ENCODE measurements around the gene GSK3B.

Gene GSK3B

GRCh38 chr3:119817583-119818363 lies 276.5 kb downstream of the GSK3B start:
- no peak for DNase-seq (ENCODE audit: low spot score)

GRCh38 chr3:119817071-119817470 lies 277.2 kb downstream of the GSK3B start:
- no peak for DNase-seq (ENCODE audit: low spot score)

- DNase-seq (ENCODE audit: low spot score), result no peak
Measured at GRCh38 chr3:119815716-119816115, 278.5 kb downstream of the GSK3B start.

GRCh38 chr3:119812491-119813058 lies 281.7 kb downstream of the GSK3B start:
- DNase-seq (ENCODE audit: low spot score), result no peak

GRCh38 chr3:119810018-119810435 lies 284.2 kb downstream of the GSK3B start:
- DNase-seq (ENCODE audit: low spot score), result peak; percentile 35

GRCh38 chr3:119809249-119810017 lies 284.8 kb downstream of the GSK3B start:
- no peak for DNase-seq (ENCODE audit: low spot score)

GRCh38 chr3:119808843-119809242 lies 285.4 kb downstream of the GSK3B start:
- no peak for DNase-seq (ENCODE audit: low spot score)

- DNase-seq (ENCODE audit: low spot score), result no peak
Measured at GRCh38 chr3:119808244-119808643, 286.0 kb downstream of the GSK3B start.

- no peak for DNase-seq (ENCODE audit: low spot score)
Measured at GRCh38 chr3:119800844-119801243, 293.4 kb downstream of the GSK3B start.

- no peak for DNase-seq (ENCODE audit: low spot score)
Measured at GRCh38 chr3:119796785-119797184, 297.5 kb downstream of the GSK3B start.

- DNase-seq (ENCODE audit: low spot score), result no peak
Measured at GRCh38 chr3:119796368-119796767, 297.9 kb downstream of the GSK3B start.

- DNase-seq (ENCODE audit: low spot score), result no peak
Measured at GRCh38 chr3:119795849-119796248, 298.4 kb downstream of the GSK3B start.

- peak; percentile 17 for DNase-seq (ENCODE audit: low spot score)
Measured at GRCh38 chr3:119794971-119795612, 299.2 kb downstream of the GSK3B start.

- DNase-seq (ENCODE audit: low spot score), result no peak
Measured at GRCh38 chr3:119794401-119794800, 299.8 kb downstream of the GSK3B start.

GRCh38 chr3:119792270-119792669 lies 302.0 kb downstream of the GSK3B start:
- DNase-seq (ENCODE audit: low spot score), result no peak

GRCh38 chr3:119790369-119790768 lies 303.9 kb downstream of the GSK3B start:
- no peak for DNase-seq (ENCODE audit: low spot score)

GRCh38 chr3:119786409-119786808 lies 307.8 kb downstream of the GSK3B start:
- no peak for DNase-seq (ENCODE audit: low spot score)

- no peak for DNase-seq (ENCODE audit: low spot score)
Measured at GRCh38 chr3:119783883-119784282, 310.4 kb downstream of the GSK3B start.

- DNase-seq (ENCODE audit: low spot score), result no peak
Measured at GRCh38 chr3:119783255-119783654, 311.0 kb downstream of the GSK3B start.

- no peak for DNase-seq (ENCODE audit: low spot score)
Measured at GRCh38 chr3:119782460-119782859, 311.8 kb downstream of the GSK3B start.

- no peak for DNase-seq (ENCODE audit: low spot score)
Measured at GRCh38 chr3:119781330-119782198, 312.7 kb downstream of the GSK3B start, which contains the start of gene NR1I2. TSS of gene NR1I2 (plus strand) at chr3:119782101.
